Adrenal gland (tissue), 5 donors: ENCODE measurements around the gene MBL2.

Experiments used
- CTCF ChIP-seq, 6 experiments: fragments of 450-650 bp in 4 of 6; fragments of 200-600 bp in 2 of 6; sonication (generic) in 1 of 6; IDR thresholded peaks; 1 replicate in 5 of 6; 2 replicates in 1 of 6; pipeline versions ENCODE4 v1.5.1 to v1.8.0; 2016 to 2021; ENCODE audit warnings: antibody characterized with exemption in 6 of 6, mild to moderate bottlenecking in 2 of 6, moderate library complexity in 1 of 6
- POLR2A ChIP-seq, 2 donors: fragments of 450-650 bp; IDR thresholded peaks; one replicate each; pipeline ENCODE4 v1.6.1; 2017; ENCODE audit warnings: antibody characterized with exemption in 2 of 2, mild to moderate bottlenecking in 2 of 2, moderate library complexity in 1 of 2
- donor health status: DM: no; HTN: no; CAD: no.

- TF ChIP-seq CTCF (IDR thresholded peaks at IDR 0.05) (no peak), POLR2A (IDR thresholded peaks at IDR 0.05) (no peak)
Observed at GRCh38 chr10:52783726-52784125, 11.1 kb upstream of the MBL2 start.
